HUES48 (cell line): ENCODE data around the gene FBXO36.

Experiments used
- H3K27ac ChIP-seq: one replicate; pipeline ENCODE4 v1.7.0; 2013; ENCODE audit warnings: low read depth, low read length, inconsistent platforms
- H3K27me3 ChIP-seq: 2 replicates; pipeline ENCODE4 v1.6.1; 2013; ENCODE audit warnings: mild to moderate bottlenecking, low read length; ENCODE audit not compliant: control insufficient read depth, insufficient read depth
- H3K36me3 ChIP-seq: 2 replicates; pipeline ENCODE4 v1.6.1; 2013; ENCODE audit warnings: low read length; ENCODE audit not compliant: control insufficient read depth, insufficient read depth
- H3K4me1 ChIP-seq: 2 replicates; pipeline ENCODE4 v1.6.1; 2013; ENCODE audit warnings: mild to moderate bottlenecking, low read length; ENCODE audit not compliant: control insufficient read depth, insufficient read depth
- H3K4me3 ChIP-seq: 2 replicates; pipeline ENCODE4 v1.5.1; 2013; ENCODE audit warnings: mild to moderate bottlenecking, low read depth, low read length
- H3K9ac ChIP-seq: 2 replicates; pipeline ENCODE4 v1.6.1; 2013; ENCODE audit warnings: mild to moderate bottlenecking, low read depth, low read length, moderate library complexity
- H3K9me3 ChIP-seq: 2 replicates; pipeline ENCODE4 v1.6.1; 2013; ENCODE audit warnings: low read length; ENCODE audit not compliant: control insufficient read depth, insufficient read depth

FBXO36 gene

GRCh38 chr2:229969921-229970320, 47.6 kb downstream of the FBXO36 start:
- Histone ChIP-seq H3K4me1 (no peaks in the 10 kb centered on the region), H3K36me3 (no peaks in the 10 kb centered on the region), H3K4me3 (no peak overlapping the region), H3K9ac (no peak overlapping the region), H3K27ac (no peak overlapping the region), H3K27me3 (no peaks in the 10 kb centered on the region), H3K9me3 (no peaks in the 10 kb centered on the region)

GRCh38 chr2:229970406-229970805, 48.1 kb downstream of the FBXO36 start:
- no peak overlapping the region for H3K27ac ChIP-seq
- H3K9ac ChIP-seq, result no peak overlapping the region
- no peaks in the 10 kb centered on the region for H3K4me1 ChIP-seq
- no peaks in the 10 kb centered on the region for H3K36me3 ChIP-seq
- H3K9me3 ChIP-seq, result no peaks in the 10 kb centered on the region
- H3K4me3 ChIP-seq, result no peak overlapping the region
- no peaks in the 10 kb centered on the region for H3K27me3 ChIP-seq

GRCh38 chr2:229971298-229971790, 49.0 kb downstream of the FBXO36 start:
- Histone ChIP-seq H3K9me3 (no peaks in the 10 kb centered on the region), H3K4me3 (no peak overlapping the region), H3K4me1 (no peaks in the 10 kb centered on the region), H3K27me3 (no peaks in the 10 kb centered on the region), H3K36me3 (no peaks in the 10 kb centered on the region), H3K9ac (no peak overlapping the region), H3K27ac (no peak overlapping the region)

- Histone ChIP-seq H3K36me3 (no peaks in the 10 kb centered on the region), H3K4me3 (no peak overlapping the region), H3K27me3 (no peaks in the 10 kb centered on the region), H3K27ac (no peak overlapping the region), H3K9ac (no peak overlapping the region), H3K4me1 (no peaks in the 10 kb centered on the region), H3K9me3 (no peaks in the 10 kb centered on the region)
These were observed 52.0 kb downstream of the FBXO36 start for GRCh38 chr2:229974266-229974665.

- Histone ChIP-seq H3K9me3 (no peaks in the 10 kb centered on the region), H3K27me3 (no peaks in the 10 kb centered on the region), H3K4me1 (peaks cover 9% of the 10 kb centered on the region; the same call in 1 of the 2 replicates), H3K27ac (peak overlapping the region; percentile 56), H3K36me3 (no peaks in the 10 kb centered on the region), H3K9ac (no peak overlapping the region), H3K4me3 (no peak overlapping the region)
These were observed 58.3 kb downstream of the FBXO36 start for GRCh38 chr2:229980431-229981184.

GRCh38 chr2:229993236-229993635, 70.9 kb downstream of the FBXO36 start:
- H3K9me3 ChIP-seq, result no peaks in the 10 kb centered on the region
- H3K27me3 ChIP-seq, result no peaks in the 10 kb centered on the region
- no peak overlapping the region for H3K27ac ChIP-seq
- no peak overlapping the region for H3K4me3 ChIP-seq
- no peak overlapping the region for H3K9ac ChIP-seq
- H3K36me3 ChIP-seq, result 0 out of 2 replicates have a peak, but pooled peaks cover 4% of the 10 kb centered on the region
- H3K4me1 ChIP-seq, result no peaks in the 10 kb centered on the region

GRCh38 chr2:229996320-229996719, 74.0 kb downstream of the FBXO36 start:
- Histone ChIP-seq H3K4me1 (no peaks in the 10 kb centered on the region), H3K27ac (no peak overlapping the region), H3K36me3 (0 out of 2 replicates have a peak, but pooled peaks cover 4% of the 10 kb centered on the region), H3K9ac (no peak overlapping the region), H3K4me3 (no peak overlapping the region), H3K27me3 (no peaks in the 10 kb centered on the region), H3K9me3 (no peaks in the 10 kb centered on the region)

- no peak overlapping the region for H3K4me3 ChIP-seq
These were observed 75.3 kb downstream of the FBXO36 start for GRCh38 chr2:229997565-229997964.

GRCh38 chr2:230000118-230000841, 78.0 kb downstream of the FBXO36 start:
- H3K9ac ChIP-seq, result no peak overlapping the region
- no peaks in the 10 kb centered on the region for H3K9me3 ChIP-seq
- H3K36me3 ChIP-seq, result 0 out of 2 replicates have a peak, but pooled peaks cover 4% of the 10 kb centered on the region
- H3K27me3 ChIP-seq, result no peaks in the 10 kb centered on the region
- H3K4me3 ChIP-seq, result no peak overlapping the region
- no peaks in the 10 kb centered on the region for H3K4me1 ChIP-seq
- H3K27ac ChIP-seq, result no peak overlapping the region

More at GRCh38 chr2:229997565-229997964, 75.3 kb downstream of the FBXO36 start:
- no peak overlapping the region for H3K9ac ChIP-seq
- H3K27ac ChIP-seq, result no peak overlapping the region
- H3K27me3 ChIP-seq, result no peaks in the 10 kb centered on the region
- no peaks in the 10 kb centered on the region for H3K9me3 ChIP-seq
- no peaks in the 10 kb centered on the region for H3K4me1 ChIP-seq
- 0 out of 2 replicates have a peak, but pooled peaks cover 4% of the 10 kb centered on the region for H3K36me3 ChIP-seq

- H3K4me1 ChIP-seq, result no peaks in the 10 kb centered on the region
- H3K4me3 ChIP-seq, result no peak overlapping the region
- no peak overlapping the region for H3K9ac ChIP-seq
- no peaks in the 10 kb centered on the region for H3K27me3 ChIP-seq
- no peaks in the 10 kb centered on the region for H3K9me3 ChIP-seq
- no peaks in the 10 kb centered on the region for H3K36me3 ChIP-seq
- no peak overlapping the region for H3K27ac ChIP-seq
These were observed 85.8 kb downstream of the FBXO36 start for GRCh38 chr2:230007931-230008707.
